A673 (cell line): ENCODE measurements around the gene CPLX1.

Experiments
- EZH2 ChIP-seq: fragments of 200-600 bp; sonication (generic); IDR thresholded peaks from 2 replicates; pipeline ENCODE4 v1.6.1; 2017; ENCODE audit warnings: borderline replicate concordance, low read depth, mild to moderate bottlenecking, mixed read lengths, antibody characterized with exemption, low read length; ENCODE audit not compliant: poor library complexity, severe bottlenecking
- TF ChIP-seq, protein P1 (sequence below): fragments of 300-800, 200-600 bp; sonication (generic); conservative IDR thresholded peaks from 2 replicates; pipeline ENCODE4 v1.5.1; 2017; ENCODE audit warnings: low read depth, mild to moderate bottlenecking, antibody characterized with exemption, low read length, moderate library complexity, mixed read lengths

DNA sequence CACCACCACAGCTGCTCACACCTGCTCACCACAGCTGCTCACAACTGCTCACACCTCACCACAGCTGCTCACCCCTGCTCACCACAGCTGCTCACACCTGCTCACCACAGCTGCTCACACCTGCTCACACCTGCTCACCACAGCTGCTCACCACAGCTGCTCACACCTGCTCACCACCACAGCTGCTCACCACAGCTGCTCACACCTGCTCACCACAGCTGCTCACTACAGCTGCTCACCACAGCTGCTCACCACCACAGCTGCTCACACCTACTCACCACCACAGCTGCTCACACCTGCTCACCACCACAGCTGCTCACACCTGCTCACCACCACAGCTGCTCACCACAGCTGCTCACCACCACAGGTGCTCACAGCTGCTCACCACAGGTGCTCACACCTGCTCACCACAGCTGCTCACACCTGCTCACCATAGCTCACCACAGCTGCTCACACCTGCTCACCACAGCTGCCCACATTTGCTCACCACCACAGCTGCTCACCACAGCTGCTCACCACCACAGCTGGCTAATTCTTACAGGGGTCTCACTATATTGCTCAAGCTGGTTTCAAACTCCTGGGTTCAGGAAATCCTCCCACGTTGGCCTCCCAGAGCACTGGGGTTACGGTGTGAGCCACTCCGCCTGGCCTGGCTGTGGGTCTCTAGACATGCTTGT lies 30.4 kb upstream of the CPLX1 start:
- TF ChIP-seq, protein P1, sequence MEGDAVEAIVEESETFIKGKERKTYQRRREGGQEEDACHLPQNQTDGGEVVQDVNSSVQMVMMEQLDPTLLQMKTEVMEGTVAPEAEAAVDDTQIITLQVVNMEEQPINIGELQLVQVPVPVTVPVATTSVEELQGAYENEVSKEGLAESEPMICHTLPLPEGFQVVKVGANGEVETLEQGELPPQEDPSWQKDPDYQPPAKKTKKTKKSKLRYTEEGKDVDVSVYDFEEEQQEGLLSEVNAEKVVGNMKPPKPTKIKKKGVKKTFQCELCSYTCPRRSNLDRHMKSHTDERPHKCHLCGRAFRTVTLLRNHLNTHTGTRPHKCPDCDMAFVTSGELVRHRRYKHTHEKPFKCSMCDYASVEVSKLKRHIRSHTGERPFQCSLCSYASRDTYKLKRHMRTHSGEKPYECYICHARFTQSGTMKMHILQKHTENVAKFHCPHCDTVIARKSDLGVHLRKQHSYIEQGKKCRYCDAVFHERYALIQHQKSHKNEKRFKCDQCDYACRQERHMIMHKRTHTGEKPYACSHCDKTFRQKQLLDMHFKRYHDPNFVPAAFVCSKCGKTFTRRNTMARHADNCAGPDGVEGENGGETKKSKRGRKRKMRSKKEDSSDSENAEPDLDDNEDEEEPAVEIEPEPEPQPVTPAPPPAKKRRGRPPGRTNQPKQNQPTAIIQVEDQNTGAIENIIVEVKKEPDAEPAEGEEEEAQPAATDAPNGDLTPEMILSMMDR, result no peak
- no peak for TF ChIP-seq EZH2
